ENCODE data around the gene COG2.

Gene COG2

DNA sequence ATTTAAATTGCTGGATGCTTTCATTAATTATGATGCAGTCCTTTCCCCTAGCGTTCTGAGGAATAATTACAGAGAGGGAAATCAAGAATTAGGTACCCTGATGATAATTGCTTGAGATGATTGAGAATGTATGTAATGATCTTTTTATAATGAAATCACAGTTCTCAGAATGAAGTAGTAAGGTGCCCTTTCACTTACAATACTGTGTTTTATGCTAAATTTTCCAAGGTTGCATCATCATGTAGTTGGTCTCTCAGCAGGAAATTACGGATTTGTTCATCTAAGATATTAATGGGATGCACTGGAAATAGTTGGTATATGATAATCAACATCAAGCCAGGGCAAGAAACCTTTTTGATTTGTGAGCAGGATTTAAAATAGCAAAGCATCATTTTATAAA is 37.5 kb downstream of the COG2 start:
- no peak for TF ChIP-seq FOXP2 (optimal IDR thresholded peaks at IDR 0.05; ENCODE audit: borderline replicate concordance, extremely low read depth, extremely low read length, insufficient read depth)
- no peak for TF ChIP-seq POLR2AphosphoS5 (IDR thresholded peaks at IDR 0.05; ENCODE audit: low read depth, low read length)
- TF ChIP-seq SIN3A (IDR thresholded peaks at IDR 0.05; ENCODE audit: borderline replicate concordance, insufficient read depth, low read length) = no peak
- TF ChIP-seq, protein P1, sequence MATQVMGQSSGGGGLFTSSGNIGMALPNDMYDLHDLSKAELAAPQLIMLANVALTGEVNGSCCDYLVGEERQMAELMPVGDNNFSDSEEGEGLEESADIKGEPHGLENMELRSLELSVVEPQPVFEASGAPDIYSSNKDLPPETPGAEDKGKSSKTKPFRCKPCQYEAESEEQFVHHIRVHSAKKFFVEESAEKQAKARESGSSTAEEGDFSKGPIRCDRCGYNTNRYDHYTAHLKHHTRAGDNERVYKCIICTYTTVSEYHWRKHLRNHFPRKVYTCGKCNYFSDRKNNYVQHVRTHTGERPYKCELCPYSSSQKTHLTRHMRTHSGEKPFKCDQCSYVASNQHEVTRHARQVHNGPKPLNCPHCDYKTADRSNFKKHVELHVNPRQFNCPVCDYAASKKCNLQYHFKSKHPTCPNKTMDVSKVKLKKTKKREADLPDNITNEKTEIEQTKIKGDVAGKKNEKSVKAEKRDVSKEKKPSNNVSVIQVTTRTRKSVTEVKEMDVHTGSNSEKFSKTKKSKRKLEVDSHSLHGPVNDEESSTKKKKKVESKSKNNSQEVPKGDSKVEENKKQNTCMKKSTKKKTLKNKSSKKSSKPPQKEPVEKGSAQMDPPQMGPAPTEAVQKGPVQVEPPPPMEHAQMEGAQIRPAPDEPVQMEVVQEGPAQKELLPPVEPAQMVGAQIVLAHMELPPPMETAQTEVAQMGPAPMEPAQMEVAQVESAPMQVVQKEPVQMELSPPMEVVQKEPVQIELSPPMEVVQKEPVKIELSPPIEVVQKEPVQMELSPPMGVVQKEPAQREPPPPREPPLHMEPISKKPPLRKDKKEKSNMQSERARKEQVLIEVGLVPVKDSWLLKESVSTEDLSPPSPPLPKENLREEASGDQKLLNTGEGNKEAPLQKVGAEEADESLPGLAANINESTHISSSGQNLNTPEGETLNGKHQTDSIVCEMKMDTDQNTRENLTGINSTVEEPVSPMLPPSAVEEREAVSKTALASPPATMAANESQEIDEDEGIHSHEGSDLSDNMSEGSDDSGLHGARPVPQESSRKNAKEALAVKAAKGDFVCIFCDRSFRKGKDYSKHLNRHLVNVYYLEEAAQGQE (IDR thresholded peaks at IDR 0.05; ENCODE audit: insufficient read depth in 1 of 2, low read depth in 2 of 2, low read length in 2 of 2) = no peak
- no peak for TF ChIP-seq TAF1 (IDR thresholded peaks at IDR 0.05; ENCODE audit: borderline replicate concordance, insufficient read depth, low read length)

DNA sequence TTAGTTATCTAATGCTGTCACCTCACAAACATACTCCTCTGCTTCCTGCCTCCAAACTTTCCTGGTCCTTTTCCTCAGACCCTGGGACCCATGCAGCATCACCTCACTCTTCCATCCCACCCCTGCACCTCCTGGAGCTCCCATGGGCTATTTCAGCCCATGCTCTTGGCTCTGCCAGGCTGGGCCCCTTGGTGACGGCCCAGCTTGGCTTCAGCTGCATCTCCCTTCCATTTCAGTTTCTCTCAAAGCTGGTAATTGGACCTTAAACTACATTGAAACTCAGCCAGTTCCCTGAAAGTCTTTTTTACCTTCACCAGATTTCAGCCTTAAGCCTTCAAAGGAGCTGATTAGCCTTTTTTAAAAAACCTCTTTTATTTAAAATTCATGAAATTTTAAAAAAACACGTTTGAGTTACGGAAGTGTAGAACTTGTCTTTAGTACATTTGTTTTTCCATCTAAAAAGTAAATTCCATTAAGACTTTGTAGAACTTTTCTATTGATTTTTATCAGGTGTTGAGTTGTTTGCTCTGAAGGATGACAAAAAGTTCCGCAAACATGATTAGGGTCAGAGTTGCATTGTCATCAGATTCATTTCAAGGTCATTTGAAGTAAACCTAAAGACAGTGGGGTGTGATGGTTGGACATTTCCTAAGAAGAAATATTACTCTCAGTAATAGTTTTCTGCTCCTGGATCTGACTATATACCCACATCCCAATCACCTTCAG is 38.2 kb downstream of the COG2 start:
- TF ChIP-seq FOXP2 (optimal IDR thresholded peaks at IDR 0.05; ENCODE audit: borderline replicate concordance, extremely low read depth, extremely low read length, insufficient read depth) (no peak), POLR2AphosphoS5 (IDR thresholded peaks at IDR 0.05; ENCODE audit: low read depth, low read length) (no peak), TAF1 (IDR thresholded peaks at IDR 0.05; ENCODE audit: borderline replicate concordance, insufficient read depth, low read length) (no peak), SIN3A (IDR thresholded peaks at IDR 0.05; ENCODE audit: borderline replicate concordance, insufficient read depth, low read length) (no peak)
- TF ChIP-seq, protein P1 (IDR thresholded peaks at IDR 0.05; ENCODE audit: insufficient read depth in 1 of 2, low read depth in 2 of 2, low read length in 2 of 2) = no peak

DNA sequence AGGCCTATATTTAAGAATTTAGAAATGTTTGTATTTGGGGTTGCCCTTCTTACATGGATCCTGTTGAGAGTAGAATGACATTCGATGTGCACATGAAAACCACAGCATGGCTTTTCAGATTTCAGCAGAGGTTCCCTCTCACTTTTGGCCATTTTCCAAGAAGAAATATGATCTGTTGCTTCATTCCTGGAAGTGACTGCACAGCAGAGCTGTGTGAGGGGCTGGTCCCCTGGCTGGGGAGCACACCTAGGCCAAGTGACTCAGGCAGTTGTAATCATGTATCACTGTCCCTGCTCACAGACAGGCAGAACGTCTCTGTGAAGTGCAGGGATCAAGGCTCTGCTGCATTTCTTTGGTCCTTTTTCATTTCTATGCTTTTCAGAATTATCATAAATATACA is 39.3 kb downstream of the COG2 start:
- TF ChIP-seq TAF1 (IDR thresholded peaks at IDR 0.05; ENCODE audit: borderline replicate concordance, insufficient read depth, low read length) = no peak
- TF ChIP-seq FOXP2 (optimal IDR thresholded peaks at IDR 0.05; ENCODE audit: borderline replicate concordance, extremely low read depth, extremely low read length, insufficient read depth) = peak; percentile 37

DNA sequence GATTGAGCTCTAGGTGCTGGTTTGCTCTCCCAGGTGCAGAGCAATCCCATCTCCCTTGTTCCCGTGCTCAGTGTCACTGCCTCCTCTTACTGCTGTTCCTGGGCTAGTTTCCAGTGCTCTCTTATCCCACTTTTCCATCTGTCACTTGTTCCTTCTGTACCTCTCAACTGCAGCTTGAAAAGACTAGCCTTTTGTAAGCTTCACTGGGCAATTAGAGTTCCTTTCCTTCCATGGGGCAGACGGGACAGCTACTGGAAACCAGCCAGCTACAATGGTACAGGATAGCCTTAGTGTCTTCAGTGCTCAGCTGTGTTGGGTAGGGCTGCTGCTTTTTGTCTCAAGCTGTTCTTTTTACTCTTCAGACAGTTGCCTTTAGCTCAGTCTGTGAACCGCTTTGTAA is 40.0 kb downstream of the COG2 start:
- no peak for TF ChIP-seq TAF1 (IDR thresholded peaks at IDR 0.05; ENCODE audit: borderline replicate concordance, insufficient read depth, low read length)
- TF ChIP-seq POLR2AphosphoS5 (IDR thresholded peaks at IDR 0.05; ENCODE audit: low read depth, low read length) = no peak
- TF ChIP-seq FOXP2 (optimal IDR thresholded peaks at IDR 0.05; ENCODE audit: borderline replicate concordance, extremely low read depth, extremely low read length, insufficient read depth) = no peak
- TF ChIP-seq SIN3A (IDR thresholded peaks at IDR 0.05; ENCODE audit: borderline replicate concordance, insufficient read depth, low read length) = no peak
- TF ChIP-seq, protein P1 (IDR thresholded peaks at IDR 0.05; ENCODE audit: insufficient read depth in 1 of 2, low read depth in 2 of 2, low read length in 2 of 2) = no peak

DNA sequence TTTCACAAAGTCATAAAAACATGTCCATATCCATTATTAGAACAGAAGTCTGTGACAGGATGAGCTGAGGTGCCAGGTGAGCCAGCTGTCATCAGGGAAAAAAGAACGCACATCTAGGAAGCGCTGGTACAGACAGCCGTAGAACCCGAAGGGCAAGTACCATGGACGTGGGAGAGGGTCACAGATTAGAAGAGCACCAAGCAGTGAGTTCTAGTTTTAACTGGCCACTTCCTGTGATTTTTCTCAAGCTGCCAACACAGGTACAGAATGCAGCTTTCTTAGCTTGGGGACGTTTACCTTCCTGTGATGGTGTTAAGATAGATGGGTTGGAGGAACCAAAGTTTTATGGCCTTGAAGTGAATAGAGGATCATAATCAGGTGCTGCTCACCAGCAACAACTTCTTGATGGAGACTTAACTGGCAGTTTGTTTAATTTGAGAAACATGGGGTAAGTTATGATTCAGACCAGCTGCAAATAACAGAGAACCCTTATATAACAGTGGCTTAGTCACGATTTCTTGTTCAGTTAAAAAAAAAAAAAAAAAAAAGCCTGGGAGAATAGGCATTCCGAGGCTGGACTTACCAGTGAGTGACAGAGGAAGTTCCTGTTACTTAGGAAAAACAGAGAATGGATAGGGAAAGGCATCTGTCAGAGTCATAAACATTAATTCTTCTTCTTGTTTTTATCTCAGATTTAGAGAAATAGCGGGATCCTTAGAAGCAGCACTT is 40.8 kb downstream of the COG2 start:
- TF ChIP-seq POLR2AphosphoS5 (IDR thresholded peaks at IDR 0.05; ENCODE audit: low read depth, low read length) = no peak
- TF ChIP-seq TAF1 (IDR thresholded peaks at IDR 0.05; ENCODE audit: borderline replicate concordance, insufficient read depth, low read length) = no peak
- TF ChIP-seq FOXP2 (optimal IDR thresholded peaks at IDR 0.05; ENCODE audit: borderline replicate concordance, extremely low read depth, extremely low read length, insufficient read depth) = no peak
- TF ChIP-seq, protein P1 (IDR thresholded peaks at IDR 0.05; ENCODE audit: insufficient read depth in 1 of 2, low read depth in 2 of 2, low read length in 2 of 2) = no peak
- TF ChIP-seq SIN3A (IDR thresholded peaks at IDR 0.05; ENCODE audit: borderline replicate concordance, insufficient read depth, low read length) = no peak
